ENCODE measurements around the gene DOCK6. TPM values are rescaled to one million over a fixed set of nuclear protein-coding genes. Genes with fewer than 3 reads are reported as not detected.
A peak's percentile ranks its signal among the peaks of the same experiment; 100 is the strongest.

The DOCK6 gene
- total and polyA plus RNA-seq, 2 of the 13 experiments (the other 11 are each of a cell fraction or from before 2014, with no cell fraction given), result 5.4 to 38.1 TPM

GRCh38 chr19:11295180-11295579, 32.9 kb upstream of the DOCK6 start:
- peaks cover 3 to 19% of the 10 kb centered on the region in 2 experiments; a peak in 4 of 5 replicates for H3K27me3 ChIP-seq (ENCODE audit: control insufficient read depth in 1 of 2, insufficient read depth in 2 of 2, low read length in 2 of 2)
- 61% methylated on average over 4 of the region's 4 CpGs for WGBS (ENCODE audit: low lambda C conversion rate)
- no peak for ATAC-seq
- H3K79me2 ChIP-seq (ENCODE audit: insufficient read depth, low read length), result no peaks in the 10 kb centered on the region
- H2AFZ ChIP-seq (ENCODE audit: low read length), result no peak overlapping the region
- ChIA-PET POLR2A (interaction anchor here (3.0 kb wide), 1 partner anchor 80 kb away, joined by 8 read pairs; the partner anchor contains the start of gene SWSAP1), CTCF (ENCODE audit: low intra/inter-chr PET ratio, low total read pairs) (no interaction called here)
- no peak overlapping the region for H3K4me2 ChIP-seq (ENCODE audit: low read depth, low read length)
- no peaks in the 10 kb centered on the region for H3K9me3 ChIP-seq (ENCODE audit: low read length)
- H3K36me3 ChIP-seq (replicated peaks in 1 of 2; ENCODE audit: control insufficient read depth in 1 of 2, insufficient read depth in 2 of 2, low read length in 2 of 2), result no peaks in the 10 kb centered on the region
- no TSS peak for BruUV-seq (replicated peaks)
- no peak overlapping the region for H3K27ac ChIP-seq (ENCODE audit: extremely low read length, insufficient read depth, low read length)
- intact Hi-C loops (cut with micrococcal nuclease; ENCODE audit: unreplicated experiment), result loop anchor here (10.0 kb wide), 1 partner anchor 150 kb away; no protein-coding TSS in a partner anchor
- H3K4me3 ChIP-seq (replicated peaks in 1 of 3; ENCODE audit: insufficient read depth in 1 of 3, low read depth in 2 of 3, low read length in 3 of 3), result no peak overlapping the region
- TF ChIP-seq ERF (CRISPR knock-in tag; IDR thresholded peaks at IDR 0.05) (no peak), ZNF768 (CRISPR knock-in tag; IDR thresholded peaks at IDR 0.05) (peak; percentile 82)
- peaks cover 28% of the 10 kb centered on the region for H3K4me1 ChIP-seq (ENCODE audit: insufficient read depth, low read length)
- no peak for DNase-seq (ENCODE audit: low spot score)
- no peak overlapping the region for H3K9ac ChIP-seq (ENCODE audit: insufficient read depth, low read depth, low read length)
- FAIRE-seq, result no peak
- in situ Hi-C loops (cut with HindIII; ENCODE audit: extremely low pct_ligation_motif_present, low pct_unique_long_range_greater_than_20kb), result no loop called here
- H4K20me1 ChIP-seq (ENCODE audit: insufficient read depth, low read length), result no peaks in the 10 kb centered on the region

- 11% methylated on average over 21 of the region's 41 CpGs for WGBS (ENCODE audit: low lambda C conversion rate)
- H3K27me3 ChIP-seq (ENCODE audit: control insufficient read depth in 1 of 2, insufficient read depth in 2 of 2, low read length in 2 of 2), result peaks cover 3 to 13% of the 10 kb centered on the region in 2 experiments; a peak in 4 of 5 replicates
- no peak overlapping the region for H3K27ac ChIP-seq (ENCODE audit: extremely low read length, insufficient read depth, low read length)
- ChIA-PET POLR2A (interaction anchor here (0.6 to 1.0 kb wide), 8 partner anchors 25 to 187 kb away, joined by 3 to 11 read pairs (median 3); partner anchors contain the start of genes CCDC159, ODAD3, PRKCSH and SWSAP1), CTCF (ENCODE audit: low intra/inter-chr PET ratio, low total read pairs) (interaction anchor here (1.0 to 1.8 kb wide), 4 partner anchors 87 to 189 kb away, joined by 3 to 10 read pairs (median 8); no protein-coding TSS in a partner anchor)
- FAIRE-seq, result peak; percentile 46
- no TSS peak for BruUV-seq (replicated peaks)
- DNase-seq (ENCODE audit: low spot score), result peak; percentile 78
- ATAC-seq, result peak; percentile 96
- intact Hi-C loops (cut with micrococcal nuclease; ENCODE audit: unreplicated experiment) (loop anchor here (2.0 to 10.0 kb wide), 2 partner anchors 87 to 151 kb away; no protein-coding TSS in a partner anchor), in situ Hi-C loops (cut with HindIII; ENCODE audit: extremely low pct_ligation_motif_present, low pct_unique_long_range_greater_than_20kb) (no loop called here)
- no peaks in the 10 kb centered on the region for H3K9me3 ChIP-seq (ENCODE audit: low read length)
- H3K4me2 ChIP-seq (ENCODE audit: low read depth, low read length), result peak overlapping the region; percentile 81
- H3K79me2 ChIP-seq (ENCODE audit: insufficient read depth, low read length), result no peaks in the 10 kb centered on the region
- H3K36me3 ChIP-seq (replicated peaks in 1 of 2; ENCODE audit: control insufficient read depth in 1 of 2, insufficient read depth in 2 of 2, low read length in 2 of 2), result no peaks in the 10 kb centered on the region
- no peak overlapping the region for H2AFZ ChIP-seq (ENCODE audit: low read length)
- peaks cover 43% of the 10 kb centered on the region for H3K4me1 ChIP-seq (ENCODE audit: insufficient read depth, low read length)
- no peak overlapping the region for H3K9ac ChIP-seq (ENCODE audit: insufficient read depth, low read depth, low read length)
- H3K4me3 ChIP-seq (replicated peaks in 1 of 3; ENCODE audit: insufficient read depth in 1 of 3, low read depth in 2 of 3, low read length in 3 of 3), result peak overlapping the region in 1 of 3 experiments; percentile 56; a peak in 2 of 6 replicates
- no peaks in the 10 kb centered on the region for H4K20me1 ChIP-seq (ENCODE audit: insufficient read depth, low read length)
- TF ChIP-seq, protein P1, sequence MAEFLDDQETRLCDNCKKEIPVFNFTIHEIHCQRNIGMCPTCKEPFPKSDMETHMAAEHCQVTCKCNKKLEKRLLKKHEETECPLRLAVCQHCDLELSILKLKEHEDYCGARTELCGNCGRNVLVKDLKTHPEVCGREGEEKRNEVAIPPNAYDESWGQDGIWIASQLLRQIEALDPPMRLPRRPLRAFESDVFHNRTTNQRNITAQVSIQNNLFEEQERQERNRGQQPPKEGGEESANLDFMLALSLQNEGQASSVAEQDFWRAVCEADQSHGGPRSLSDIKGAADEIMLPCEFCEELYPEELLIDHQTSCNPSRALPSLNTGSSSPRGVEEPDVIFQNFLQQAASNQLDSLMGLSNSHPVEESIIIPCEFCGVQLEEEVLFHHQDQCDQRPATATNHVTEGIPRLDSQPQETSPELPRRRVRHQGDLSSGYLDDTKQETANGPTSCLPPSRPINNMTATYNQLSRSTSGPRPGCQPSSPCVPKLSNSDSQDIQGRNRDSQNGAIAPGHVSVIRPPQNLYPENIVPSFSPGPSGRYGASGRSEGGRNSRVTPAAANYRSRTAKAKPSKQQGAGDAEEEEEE (CRISPR knock-in tag; IDR thresholded peaks at IDR 0.05; ENCODE audit: borderline replicate concordance), result no peak
- no peak for TF ChIP-seq ZNF780A (CRISPR knock-in tag; IDR thresholded peaks at IDR 0.05)
- peak; percentile 76 for TF ChIP-seq GABPB1 (CRISPR knock-in tag; IDR thresholded peaks at IDR 0.05)
- TF ChIP-seq HDAC1 (CRISPR knock-in tag; IDR thresholded peaks at IDR 0.05), result peak; percentile 55
- TF ChIP-seq ZNF577 (CRISPR knock-in tag; IDR thresholded peaks at IDR 0.05; ENCODE audit: borderline replicate concordance, low read depth), result no peak
- TF ChIP-seq FOXP4 (CRISPR knock-in tag; IDR thresholded peaks at IDR 0.05), result peak; percentile 44; the same call in 1 of the 2 replicates
- TF ChIP-seq, protein P2, sequence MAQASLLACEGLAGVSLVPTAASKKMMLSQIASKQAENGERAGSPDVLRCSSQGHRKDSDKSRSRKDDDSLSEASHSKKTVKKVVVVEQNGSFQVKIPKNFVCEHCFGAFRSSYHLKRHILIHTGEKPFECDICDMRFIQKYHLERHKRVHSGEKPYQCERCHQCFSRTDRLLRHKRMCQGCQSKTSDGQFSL (CRISPR knock-in tag; IDR thresholded peaks at IDR 0.05), result peak; percentile 56; the same call in 1 of the 2 replicates
- no peak for TF ChIP-seq RFX1 (IDR thresholded peaks at IDR 0.05)
- TF ChIP-seq ZNF343 (CRISPR knock-in tag; IDR thresholded peaks at IDR 0.05), result no peak
- TF ChIP-seq NRL (CRISPR knock-in tag; IDR thresholded peaks at IDR 0.05; ENCODE audit: borderline replicate concordance), result peak; percentile 36; the same call in 1 of the 2 replicates
These were observed 31.4 kb upstream of the DOCK6 start for GRCh38 chr19:11293433-11294389.

All from HepG2 (cell line).